ENCODE measurements around the gene ZBTB25. TPM values are rescaled to one million over a fixed set of nuclear protein-coding genes. Genes with fewer than 3 reads are reported as not detected.
A peak's percentile ranks its signal among the peaks of the same experiment; 100 is the strongest.

The ZBTB25 gene
- polyA plus RNA-seq, 1 donor (not counting 4 experiments of a cell fraction or from before 2014, with no cell fraction given): 6.8 TPM

DNA sequence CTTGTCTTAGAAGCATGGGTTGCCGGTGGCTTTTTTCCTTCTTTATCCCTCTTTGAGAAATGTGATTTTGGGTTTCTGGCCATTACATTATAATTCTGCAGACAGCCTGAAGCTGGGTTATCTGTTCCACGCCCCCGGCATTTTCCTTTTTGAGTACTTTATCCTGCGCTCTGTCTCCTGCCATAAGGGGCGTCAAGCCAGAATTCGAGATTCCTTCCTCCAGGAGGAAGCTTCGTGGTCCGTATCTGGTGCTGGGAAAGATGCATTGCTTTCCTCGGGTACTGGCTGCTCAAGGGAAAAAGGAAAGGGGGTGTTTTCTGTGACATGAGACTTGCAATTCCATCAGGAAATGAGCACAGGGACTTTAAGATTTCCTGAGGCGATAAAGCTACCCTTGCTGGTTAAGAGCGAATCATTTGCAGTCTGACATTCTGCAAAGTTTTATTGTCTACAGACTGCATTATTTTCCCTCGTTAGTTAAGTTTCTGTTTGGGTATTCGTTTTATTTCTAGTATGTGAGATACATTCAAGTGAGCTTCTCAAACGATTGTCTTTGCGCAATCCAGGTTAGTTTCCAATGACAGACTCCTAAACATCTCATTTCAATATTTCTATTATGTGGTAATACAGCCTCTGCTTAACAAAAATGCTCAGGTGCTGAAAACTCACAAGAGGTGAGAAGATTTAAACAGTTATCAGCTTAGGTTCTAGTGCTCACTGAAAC is 37.6 kb downstream of the ZBTB25 start:
- H3K27me3 ChIP-seq (ENCODE audit: control insufficient read depth, extremely low read depth, insufficient read depth, low read length): no peaks in the 10 kb centered on the region
- H3K27ac ChIP-seq (ENCODE audit: control insufficient read depth, insufficient read depth, low read length): no peak overlapping the region
- no peaks in the 10 kb centered on the region for H3K9me1 ChIP-seq (ENCODE audit: control insufficient read depth, extremely low read depth, insufficient read depth, low read length)
- peaks cover 13% of the 10 kb centered on the region for H3K4me1 ChIP-seq (ENCODE audit: control insufficient read depth, extremely low read depth, insufficient read depth, low read length)
- DNase-seq (ENCODE audit: low read depth, low spot score) (no peak), FAIRE-seq (peak; percentile 58)
- peak overlapping the region; percentile 39 to 65 (median 63) for H3K4me3 ChIP-seq (ENCODE audit: control insufficient read depth in 2 of 3, extremely low read depth in 1 of 3, insufficient read depth in 2 of 3, low read depth in 1 of 3, low read length in 3 of 3)
- peak overlapping the region; percentile 31 for H3K9ac ChIP-seq (ENCODE audit: control insufficient read depth, extremely low read depth, insufficient read depth, low read length)
- H4K20me1 ChIP-seq (ENCODE audit: control insufficient read depth, extremely low read depth, insufficient read depth, low read length): no peaks in the 10 kb centered on the region
- no peaks in the 10 kb centered on the region for H3K9me3 ChIP-seq (ENCODE audit: control insufficient read depth, low read depth, low read length)
- no peaks in the 10 kb centered on the region for H3K79me2 ChIP-seq (ENCODE audit: control insufficient read depth, insufficient read depth, low read length)
- dilution Hi-C loops (cut with MboI; ENCODE audit: extremely low pct_ligation_motif_present, low sequenced_read_pairs): no loop called here
- TF ChIP-seq, protein P1, sequence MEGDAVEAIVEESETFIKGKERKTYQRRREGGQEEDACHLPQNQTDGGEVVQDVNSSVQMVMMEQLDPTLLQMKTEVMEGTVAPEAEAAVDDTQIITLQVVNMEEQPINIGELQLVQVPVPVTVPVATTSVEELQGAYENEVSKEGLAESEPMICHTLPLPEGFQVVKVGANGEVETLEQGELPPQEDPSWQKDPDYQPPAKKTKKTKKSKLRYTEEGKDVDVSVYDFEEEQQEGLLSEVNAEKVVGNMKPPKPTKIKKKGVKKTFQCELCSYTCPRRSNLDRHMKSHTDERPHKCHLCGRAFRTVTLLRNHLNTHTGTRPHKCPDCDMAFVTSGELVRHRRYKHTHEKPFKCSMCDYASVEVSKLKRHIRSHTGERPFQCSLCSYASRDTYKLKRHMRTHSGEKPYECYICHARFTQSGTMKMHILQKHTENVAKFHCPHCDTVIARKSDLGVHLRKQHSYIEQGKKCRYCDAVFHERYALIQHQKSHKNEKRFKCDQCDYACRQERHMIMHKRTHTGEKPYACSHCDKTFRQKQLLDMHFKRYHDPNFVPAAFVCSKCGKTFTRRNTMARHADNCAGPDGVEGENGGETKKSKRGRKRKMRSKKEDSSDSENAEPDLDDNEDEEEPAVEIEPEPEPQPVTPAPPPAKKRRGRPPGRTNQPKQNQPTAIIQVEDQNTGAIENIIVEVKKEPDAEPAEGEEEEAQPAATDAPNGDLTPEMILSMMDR (optimal IDR thresholded peaks at IDR 0.05 in 1 of 3, IDR thresholded peaks at IDR 0.05 in 1 of 3, conservative IDR thresholded peaks at IDR 0.05 in 1 of 3; ENCODE audit: extremely low read depth in 1 of 3, insufficient read depth in 2 of 3, low read length in 3 of 3): no peak
- TF ChIP-seq EZH2 (IDR thresholded peaks at IDR 0.05; ENCODE audit: low read length): no peak
- H3K36me3 ChIP-seq (ENCODE audit: control insufficient read depth in 2 of 2, extremely low read depth in 1 of 2, insufficient read depth in 2 of 2, low read length in 2 of 2): peaks cover 3 to 5% of the 10 kb centered on the region in 2 experiments
- peak overlapping the region; percentile 42 for H2AFZ ChIP-seq (ENCODE audit: control insufficient read depth, low read length)
- peak overlapping the region; percentile 83 for H3K4me2 ChIP-seq (ENCODE audit: control insufficient read depth, extremely low read depth, insufficient read depth, low read depth, low read length)

DNA sequence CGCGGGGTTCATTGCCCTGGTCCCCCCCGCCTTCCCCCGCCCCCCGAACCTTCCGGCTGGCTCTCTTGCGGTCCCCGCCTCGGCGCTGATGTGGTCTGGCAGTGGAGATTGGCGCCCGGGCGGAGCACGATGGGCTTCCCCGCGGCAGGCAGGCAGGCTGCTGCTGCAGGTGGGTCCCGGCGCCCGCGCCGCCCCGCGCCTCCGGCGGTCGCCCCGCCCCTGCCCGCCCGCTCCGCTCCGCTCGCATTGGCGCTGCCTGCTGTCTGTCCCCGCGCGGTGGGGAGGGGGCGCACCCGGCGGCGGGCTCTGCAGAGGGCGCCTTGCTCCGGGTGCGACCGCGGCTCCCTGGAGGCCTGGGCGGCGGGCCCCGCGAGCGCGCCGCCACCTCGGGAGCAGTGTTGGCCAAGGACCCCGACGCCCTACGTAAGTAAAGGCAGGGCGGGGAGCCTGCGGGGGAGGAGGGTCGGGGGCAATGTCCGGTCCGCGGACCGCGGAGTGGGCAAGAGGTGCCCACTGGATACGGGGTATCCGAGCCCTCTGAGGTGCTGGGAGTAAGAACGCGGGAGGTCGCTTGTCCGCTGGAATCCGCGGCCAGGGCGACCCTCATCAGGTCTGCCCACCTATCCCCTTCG is 38.3 kb downstream of the ZBTB25 start, which contains the start of gene AKAP5:
AKAP5 (plus strand) TSS at position 309 of the 632 bp plus-strand sequence. CDS start 2,896 bp downstream, outside the sequence.
- Histone ChIP-seq H3K9me1 (ENCODE audit: control insufficient read depth, extremely low read depth, insufficient read depth, low read length) (no peaks in the 10 kb centered on the region), H3K79me2 (ENCODE audit: control insufficient read depth, insufficient read depth, low read length) (no peaks in the 10 kb centered on the region), H3K36me3 (ENCODE audit: control insufficient read depth in 2 of 2, extremely low read depth in 1 of 2, insufficient read depth in 2 of 2, low read length in 2 of 2) (peaks cover 3 to 5% of the 10 kb centered on the region in 2 experiments), H3K4me2 (ENCODE audit: control insufficient read depth, extremely low read depth, insufficient read depth, low read depth, low read length) (peak within 1 kb of the TSS; percentile 83), H3K4me1 (ENCODE audit: control insufficient read depth, extremely low read depth, insufficient read depth, low read length) (peaks cover 13% of the 10 kb centered on the region), H3K27me3 (ENCODE audit: control insufficient read depth, extremely low read depth, insufficient read depth, low read length) (no peaks in the 10 kb centered on the region), H3K9me3 (ENCODE audit: control insufficient read depth, low read depth, low read length) (no peaks in the 10 kb centered on the region), H3K4me3 (ENCODE audit: control insufficient read depth in 2 of 3, extremely low read depth in 1 of 3, insufficient read depth in 2 of 3, low read depth in 1 of 3, low read length in 3 of 3) (peak within 1 kb of the TSS; percentile 39 to 65 (median 63)), H4K20me1 (ENCODE audit: control insufficient read depth, extremely low read depth, insufficient read depth, low read length) (no peaks in the 10 kb centered on the region), H3K9ac (ENCODE audit: control insufficient read depth, extremely low read depth, insufficient read depth, low read length) (peak within 1 kb of the TSS; percentile 31), H2AFZ (ENCODE audit: control insufficient read depth, low read length) (peak within 1 kb of the TSS; percentile 42), H3K27ac (ENCODE audit: control insufficient read depth, insufficient read depth, low read length) (no peak within 1 kb of the TSS)
- TF ChIP-seq EZH2 (IDR thresholded peaks at IDR 0.05; ENCODE audit: low read length): no peak
- TF ChIP-seq, protein P1 (optimal IDR thresholded peaks at IDR 0.05 in 1 of 3, IDR thresholded peaks at IDR 0.05 in 1 of 3, conservative IDR thresholded peaks at IDR 0.05 in 1 of 3; ENCODE audit: extremely low read depth in 1 of 3, insufficient read depth in 2 of 3, low read length in 3 of 3): no peak
- no peak for FAIRE-seq
- no peak for DNase-seq (ENCODE audit: low read depth, low spot score)
- dilution Hi-C loops (cut with MboI; ENCODE audit: extremely low pct_ligation_motif_present, low sequenced_read_pairs): no loop called here
